HFFc6 (cell line): ENCODE measurements around the gene SPPL2A. TPM values are rescaled to one million over a fixed set of nuclear protein-coding genes. Genes with fewer than 3 reads are reported as not detected.

Experiments
- DNase-seq: peaks from one replicate; pipeline ENCODE4 v3.0.0-alpha.2; 2018
- H3K27ac Mint-ChIP-seq: 2 replicates; pipeline ENCODE4 v1.8.0; 2020; ENCODE audit warnings: mild to moderate bottlenecking, mixed read lengths
- H3K27me3 Mint-ChIP-seq: 2 replicates; pipeline ENCODE4 v1.8.0; 2021; ENCODE audit warnings: mild to moderate bottlenecking, moderate library complexity, mixed read lengths; ENCODE audit not compliant: insufficient read depth
- H3K36me3 Mint-ChIP-seq: 2 replicates; pipeline ENCODE4 v1.8.0; 2021; ENCODE audit warnings: low read depth, mixed read lengths
- H3K4me1 Mint-ChIP-seq: 2 replicates; pipeline ENCODE4 v1.8.0; 2020; ENCODE audit warnings: low read depth, mixed read lengths
- H3K4me3 Mint-ChIP-seq: 2 replicates; pipeline ENCODE4 v1.8.0; 2020; ENCODE audit warnings: mild to moderate bottlenecking, moderate library complexity, mixed read lengths
- H3K9me3 Mint-ChIP-seq: 2 replicates; pipeline ENCODE4 v1.8.0; 2020; ENCODE audit warnings: mild to moderate bottlenecking, mixed read lengths
- CTCF ChIP-seq: fragments of 200-600 bp; sonication (generic); IDR thresholded peaks from 2 replicates; pipeline ENCODE4 v1.5.0; 2021; ENCODE audit warnings: antibody characterized with exemption, mild to moderate bottlenecking
- total RNA-seq, 6 experiments: library from RNA; stranded (reverse); fragmentation: NEBNext Ultra II Directional; extraction: Animal tissue kit (Norgen Biotek cat#: 25700); gene quantifications; 2 replicates in 1 of 6; 3 replicates in 5 of 6; pipeline ENCODE4 v1.2.3, GENCODE V29; 2021

The SPPL2A gene
- total RNA-seq, 6 experiments from 2014 or later, result 119 to 170 (median 138) TPM

- Mint-ChIP-seq H3K36me3 (peaks cover 10% of the 10 kb centered on the region; the same call in 1 of the 2 replicates), H3K4me1 (peaks cover 6% of the 10 kb centered on the region; the same call in 1 of the 2 replicates)
These were observed 110.0 kb downstream of the SPPL2A start for GRCh38 chr15:50655555-50655954.

GRCh38 chr15:50653156-50653743 lies 112.3 kb downstream of the SPPL2A start:
- H3K27ac Mint-ChIP-seq, result peak overlapping the region; percentile 10
- peaks cover 5% of the 10 kb centered on the region; the same call in 1 of the 2 replicates for H3K36me3 Mint-ChIP-seq
- TF ChIP-seq CTCF, result no peak
- H3K27me3 Mint-ChIP-seq, result no peaks in the 10 kb centered on the region
- H3K9me3 Mint-ChIP-seq, result no peaks in the 10 kb centered on the region
- H3K4me1 Mint-ChIP-seq, result peaks cover 6% of the 10 kb centered on the region; the same call in 1 of the 2 replicates
- H3K4me3 Mint-ChIP-seq, result no peak overlapping the region
- no peak for DNase-seq

More at GRCh38 chr15:50655555-50655954, 110.0 kb downstream of the SPPL2A start:
- DNase-seq, result no peak
- no peak for TF ChIP-seq CTCF
- Mint-ChIP-seq H3K27ac (no peak overlapping the region), H3K27me3 (no peaks in the 10 kb centered on the region), H3K9me3 (no peaks in the 10 kb centered on the region), H3K4me3 (no peak overlapping the region)

- no peak for TF ChIP-seq CTCF
- Mint-ChIP-seq H3K9me3 (no peaks in the 10 kb centered on the region), H3K27ac (no peak overlapping the region), H3K36me3 (peaks cover 5% of the 10 kb centered on the region; the same call in 1 of the 2 replicates), H3K27me3 (no peaks in the 10 kb centered on the region), H3K4me1 (peaks cover 6% of the 10 kb centered on the region; the same call in 1 of the 2 replicates), H3K4me3 (no peak overlapping the region)
- no peak for DNase-seq
These were observed 112.8 kb downstream of the SPPL2A start for GRCh38 chr15:50652671-50653070.

Other genes with a start within 250 kb of the SPPL2A start
- under 1 TPM in 1 of 6 experiments, not detected in 5; 0.25 TPM for gene USP50, start 219.0 kb downstream of the SPPL2A start, total RNA-seq
- 10 to 100 TPM; 20.6 to 24.6 (median 23.5) TPM for gene TRPM7, start 78.9 kb downstream of the SPPL2A start, total RNA-seq
- gene AP4E1, start 143.0 kb upstream of the SPPL2A start, total RNA-seq, result 10 to 100 TPM; 14.3 to 17.5 (median 16.2) TPM